GM19397 (cell line): ENCODE results near the gene DHX15.
"Not testable (repeated sequence)": the region's sequence is repeated elsewhere in the genome, so short reads cannot be mapped to it uniquely, and the experiment has no call there.

ENCODE experiments used
- ATAC-seq: cut with Tn5 transposase; IDR thresholded peaks from one replicate; pipeline ENCODE4 v1.9.1; 2021; ENCODE audit warnings: mild to moderate bottlenecking, moderate library complexity; ENCODE audit not compliant: unreplicated experiment

DHX15 gene

GRCh38 chr4:24550441-24551175 lies 33.7 kb downstream of the DHX15 start:
- ATAC-seq: no peak

- no peak for ATAC-seq
Measured at GRCh38 chr4:24547979-24548378, 36.4 kb downstream of the DHX15 start.

- no peak for ATAC-seq
Measured at GRCh38 chr4:24544208-24544988, 40.0 kb downstream of the DHX15 start.

GRCh38 chr4:24537025-24537424 lies 47.3 kb downstream of the DHX15 start:
- no peak for ATAC-seq

GRCh38 chr4:24535399-24535798 lies 49.0 kb downstream of the DHX15 start:
- ATAC-seq: no peak

- ATAC-seq: no peak
Measured at GRCh38 chr4:24533364-24533763, 51.0 kb downstream of the DHX15 start.

- ATAC-seq: no peak
Measured at GRCh38 chr4:24529555-24529954, 54.8 kb downstream of the DHX15 start.

GRCh38 chr4:24527371-24527770 lies 57.0 kb downstream of the DHX15 start:
- ATAC-seq: no peak

GRCh38 chr4:24521544-24521943 lies 62.8 kb downstream of the DHX15 start:
- ATAC-seq: no peak

- no peak for ATAC-seq
Measured at GRCh38 chr4:24519649-24520048, 64.7 kb downstream of the DHX15 start.

GRCh38 chr4:24517676-24518075 lies 66.7 kb downstream of the DHX15 start:
- no peak for ATAC-seq

- no peak for ATAC-seq
Measured at GRCh38 chr4:24516926-24517325, 67.4 kb downstream of the DHX15 start.

- no peak for ATAC-seq
Measured at GRCh38 chr4:24515698-24516097, 68.7 kb downstream of the DHX15 start.

GRCh38 chr4:24514808-24515207 lies 69.5 kb downstream of the DHX15 start:
- ATAC-seq: no peak

- ATAC-seq: no peak
Measured at GRCh38 chr4:24513718-24514117, 70.6 kb downstream of the DHX15 start.

- no peak for ATAC-seq
Measured at GRCh38 chr4:24511371-24512063, 72.8 kb downstream of the DHX15 start.

GRCh38 chr4:24510091-24510490 lies 74.3 kb downstream of the DHX15 start:
- no peak for ATAC-seq

- no peak for ATAC-seq
Measured at GRCh38 chr4:24508541-24508940, 75.8 kb downstream of the DHX15 start.

- ATAC-seq: no peak
Measured at GRCh38 chr4:24507439-24507838, 76.9 kb downstream of the DHX15 start.

- not testable (repeated sequence) for ATAC-seq
Measured at GRCh38 chr4:24503090-24503489, 81.3 kb downstream of the DHX15 start.

GRCh38 chr4:24497221-24497620 lies 87.1 kb downstream of the DHX15 start:
- no peak for ATAC-seq

GRCh38 chr4:24496597-24496996 lies 87.8 kb downstream of the DHX15 start:
- no peak for ATAC-seq
